KOPT-K1 (cell line): ENCODE data around the gene FXYD7.
"Not testable (repeated sequence)": the region's sequence is repeated elsewhere in the genome, so short reads cannot be mapped to it uniquely, and the experiment has no call there.

Source experiments
- H3K27ac ChIP-seq: fragments of 200-600 bp; sonication (generic); 2 replicates; pipeline ENCODE4 v1.5.1; 2016; ENCODE audit warnings: antibody characterized with exemption, mild to moderate bottlenecking, low read depth, low read length; ENCODE audit not compliant: poor library complexity, severe bottlenecking
- H3K36me3 ChIP-seq: fragments of 200-600 bp; sonication (generic); 2 replicates; pipeline ENCODE4 v1.5.1; 2017; ENCODE audit warnings: antibody characterized with exemption, mild to moderate bottlenecking, low read length, moderate library complexity; ENCODE audit not compliant: insufficient read depth
- H3K9me3 ChIP-seq: fragments of 200-600 bp; sonication (generic); 2 replicates; pipeline ENCODE4 v1.5.1; 2017; ENCODE audit warnings: antibody characterized with exemption, low read length, mild to moderate bottlenecking; ENCODE audit not compliant: insufficient read depth, poor library complexity, severe bottlenecking

FXYD7 gene

DNA sequence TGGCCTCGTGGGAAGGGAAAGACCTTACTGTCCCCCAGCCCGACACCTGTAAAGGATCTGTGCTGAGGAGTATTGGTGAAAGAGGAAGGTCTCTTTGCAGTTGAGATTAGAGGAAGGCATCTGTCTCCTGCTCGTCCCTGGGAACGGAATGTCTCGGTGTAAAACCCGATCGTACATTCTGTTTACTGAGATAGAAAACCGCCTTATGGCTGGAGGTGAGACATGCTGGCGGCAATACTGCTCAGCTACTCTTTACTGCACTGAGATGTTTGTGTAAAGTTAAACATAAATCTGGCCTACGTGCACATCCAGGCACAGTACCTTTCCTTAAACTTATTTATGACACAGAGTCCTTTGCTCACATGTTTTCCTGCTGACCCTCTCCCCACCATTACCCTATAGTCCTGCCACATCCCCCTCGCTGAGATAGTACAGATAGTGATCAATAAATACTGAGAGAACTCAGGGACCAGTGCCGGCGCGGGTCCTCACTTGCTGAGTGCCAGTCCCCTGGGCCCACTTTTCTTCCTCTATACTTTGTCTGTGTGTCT, 13.3 kb upstream of the FXYD7 start:
- not testable (repeated sequence) for H3K27ac ChIP-seq, H3K36me3 ChIP-seq, H3K9me3 ChIP-seq

- H3K9me3 ChIP-seq: no peaks in the 10 kb centered on the region
- H3K27ac ChIP-seq: no peak overlapping the region
- H3K36me3 ChIP-seq: no peaks in the 10 kb centered on the region
Observed at GRCh38 chr19:35130761-35131720, 12.0 kb upstream of the FXYD7 start.

DNA sequence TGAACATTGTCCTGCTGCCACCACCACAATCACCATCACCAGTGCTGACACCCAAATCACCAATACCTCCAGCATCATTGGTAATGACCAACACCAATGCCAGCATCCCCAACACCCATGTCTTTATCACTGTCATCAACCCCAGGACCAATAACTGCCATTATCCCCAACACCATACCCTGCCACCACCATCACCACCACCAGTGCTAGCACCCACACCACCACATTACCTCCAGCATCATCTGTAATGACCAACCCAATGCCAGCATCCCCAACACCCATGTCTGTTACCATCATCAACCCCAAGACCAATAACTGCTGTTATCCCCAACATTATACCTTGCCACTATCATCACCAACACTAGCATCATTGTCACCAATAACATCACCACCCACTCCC, 10.8 kb upstream of the FXYD7 start:
- H3K36me3 ChIP-seq: no peaks in the 10 kb centered on the region
- no peaks in the 10 kb centered on the region for H3K9me3 ChIP-seq
- H3K27ac ChIP-seq: no peak overlapping the region

GRCh38 chr19:35133826-35134225, 9.2 kb upstream of the FXYD7 start:
- no peak overlapping the region for H3K27ac ChIP-seq
- no peaks in the 10 kb centered on the region for H3K36me3 ChIP-seq
- H3K9me3 ChIP-seq: no peaks in the 10 kb centered on the region

GRCh38 chr19:35134601-35135242, 8.3 kb upstream of the FXYD7 start, which contains the start of gene LGI4:
Gene LGI4 (minus strand): TSS chr19:35135059. CDS start chr19:35134680, 379 bp downstream.
- H3K27ac ChIP-seq: no peak within 1 kb of the TSS
- no peaks in the 10 kb centered on the region for H3K9me3 ChIP-seq
- H3K36me3 ChIP-seq: no peaks in the 10 kb centered on the region

DNA sequence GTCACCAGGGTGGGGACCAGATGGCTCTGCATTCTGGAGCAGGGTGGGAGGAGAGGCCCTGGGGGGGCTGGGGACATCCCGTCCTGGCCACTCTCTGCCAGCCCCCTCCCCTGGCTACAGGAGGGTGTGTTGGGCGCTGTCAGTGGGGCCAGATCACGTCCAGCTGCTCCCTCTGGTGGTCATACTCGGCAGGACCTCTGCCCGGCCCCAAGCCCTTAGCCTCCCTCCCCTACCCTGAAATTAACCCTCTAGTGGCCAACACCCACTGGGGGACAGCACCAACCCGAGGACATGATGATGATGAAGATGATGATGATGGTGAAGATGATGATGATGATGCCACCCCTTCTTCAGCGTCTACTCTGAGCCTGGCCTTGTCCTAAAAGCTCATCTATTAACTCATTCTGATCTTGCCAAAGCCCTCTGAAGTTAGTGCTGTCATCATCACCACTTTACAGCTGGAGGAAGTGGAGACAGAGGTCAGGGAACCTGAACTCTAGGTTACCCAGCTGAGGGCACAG, 7.6 kb upstream of the FXYD7 start:
- no peaks in the 10 kb centered on the region for H3K9me3 ChIP-seq
- H3K27ac ChIP-seq: no peak overlapping the region
- no peaks in the 10 kb centered on the region for H3K36me3 ChIP-seq

- no peak overlapping the region for H3K27ac ChIP-seq
- H3K36me3 ChIP-seq: no peaks in the 10 kb centered on the region
- H3K9me3 ChIP-seq: no peaks in the 10 kb centered on the region
Observed at GRCh38 chr19:35136231-35136630, 6.8 kb upstream of the FXYD7 start.

DNA sequence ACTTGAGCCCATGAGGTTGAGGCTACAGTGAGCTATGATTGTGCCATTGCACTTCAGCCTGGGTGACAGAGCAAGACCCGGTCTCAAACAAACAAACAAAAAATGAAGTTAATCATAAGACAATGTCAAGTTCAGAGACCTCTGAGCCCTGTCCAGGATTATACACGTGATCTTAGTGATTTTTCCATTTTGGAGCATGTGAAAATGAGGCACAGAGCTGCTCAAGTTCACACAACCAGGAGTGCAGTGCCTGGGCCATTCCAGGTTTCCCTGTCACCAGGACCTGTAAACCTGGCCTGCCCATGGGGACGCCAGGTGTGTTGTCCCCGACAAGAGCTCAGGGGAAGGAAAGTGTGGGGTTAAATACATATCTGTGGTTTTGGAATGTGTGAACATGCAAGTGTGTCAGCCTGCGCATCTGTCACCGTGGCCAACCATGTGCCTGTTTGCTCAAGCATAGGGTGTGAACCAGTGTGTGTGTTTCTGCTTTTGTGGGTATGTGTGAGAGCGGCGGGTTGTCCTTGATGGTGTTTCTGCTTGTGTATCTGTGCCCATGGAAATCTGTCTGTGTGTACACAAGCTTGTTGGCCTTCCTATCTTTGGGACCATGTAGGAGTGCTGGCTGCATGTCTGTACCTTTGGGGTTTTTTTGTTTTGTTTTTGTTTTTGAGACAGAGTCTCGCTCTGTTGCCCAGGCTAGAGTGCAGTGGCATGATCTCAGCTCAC, 5.9 kb upstream of the FXYD7 start:
- Histone ChIP-seq H3K9me3 (no peaks in the 10 kb centered on the region), H3K27ac (no peak overlapping the region), H3K36me3 (no peaks in the 10 kb centered on the region)

DNA sequence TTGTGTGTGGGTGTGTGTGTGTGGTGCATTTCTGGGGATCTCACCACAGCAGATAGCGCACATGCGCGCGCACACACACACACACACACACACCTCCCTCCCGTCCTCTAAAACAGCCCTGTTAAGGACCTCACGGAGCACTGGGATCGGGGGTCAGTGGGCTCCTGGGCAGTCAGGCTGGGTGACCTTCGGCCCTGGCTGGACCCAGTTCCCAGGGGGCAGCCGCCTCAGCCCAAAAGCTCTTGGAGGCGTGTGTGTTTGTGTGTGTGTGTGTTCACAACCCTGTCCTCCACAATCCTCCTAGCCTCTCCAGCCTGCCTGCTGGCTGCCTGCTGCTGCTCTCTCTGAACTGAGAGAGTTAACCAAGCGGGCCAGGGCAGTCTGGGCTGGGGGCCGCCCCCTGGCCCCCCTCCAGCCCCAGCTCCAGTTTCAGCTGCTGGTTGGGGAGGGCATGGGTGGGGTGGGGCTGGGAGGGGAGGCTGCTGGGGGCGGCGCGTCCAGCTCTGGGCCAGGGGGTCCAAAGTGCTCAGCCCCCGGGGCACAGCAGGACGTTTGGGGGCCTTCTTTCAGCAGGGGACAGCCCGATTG, 4.7 kb upstream of the FXYD7 start, which contains the start of gene FXYD1:
Gene FXYD1, plus strand, starts transcription at position 520 of the 588 bp plus-strand sequence. CDS start 1,256 bp downstream, outside the sequence.
- Histone ChIP-seq H3K27ac (no peak within 1 kb of the TSS), H3K9me3 (no peaks in the 10 kb centered on the region), H3K36me3 (no peaks in the 10 kb centered on the region)

GRCh38 chr19:35140207-35140961, 2.7 kb upstream of the FXYD7 start:
- Histone ChIP-seq H3K27ac (no peak overlapping the region), H3K36me3 (no peaks in the 10 kb centered on the region), H3K9me3 (no peaks in the 10 kb centered on the region)

DNA sequence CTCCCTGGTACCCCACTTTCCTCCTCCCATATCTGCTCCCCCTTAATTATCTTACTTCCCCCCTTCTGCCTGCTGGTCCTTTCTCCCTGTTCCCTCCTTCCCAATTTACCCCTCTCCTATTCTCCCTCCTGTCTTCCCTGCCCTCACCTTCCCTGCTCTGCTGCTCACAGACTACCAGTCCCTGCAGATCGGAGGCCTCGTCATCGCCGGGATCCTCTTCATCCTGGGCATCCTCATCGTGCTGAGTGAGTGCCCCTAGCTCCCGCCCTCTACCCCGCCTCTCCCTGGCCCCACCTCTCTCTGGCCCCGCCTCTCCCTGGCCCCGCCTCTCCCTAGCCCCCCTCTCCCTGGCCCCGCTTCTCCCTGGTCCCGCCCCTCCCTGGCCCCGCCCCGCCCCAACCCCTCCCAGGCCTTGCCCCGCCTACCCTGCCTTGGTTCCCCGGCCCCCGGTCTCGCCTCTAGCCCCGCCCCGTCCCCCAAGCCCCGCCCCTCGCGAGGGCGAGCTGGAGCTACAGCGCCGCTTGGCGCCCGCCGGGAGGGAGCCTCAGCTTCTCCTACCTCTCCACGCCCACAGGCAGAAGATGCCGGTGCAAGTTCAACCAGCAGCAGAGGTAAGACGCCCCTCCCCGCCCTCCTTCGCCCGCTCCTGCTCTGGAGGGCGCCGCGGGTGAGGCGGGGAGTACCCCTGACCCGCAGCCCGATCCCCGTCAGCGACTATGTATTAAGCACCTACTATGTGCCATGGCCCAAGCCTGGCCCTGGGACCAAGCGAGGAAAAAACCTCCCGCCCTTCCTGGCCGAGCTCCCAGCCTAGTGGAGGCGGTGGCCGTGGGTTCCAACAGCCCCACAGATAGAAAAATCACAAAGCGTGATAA, 1.9 kb upstream of the FXYD7 start:
- no peak overlapping the region for H3K27ac ChIP-seq
- no peaks in the 10 kb centered on the region for H3K36me3 ChIP-seq
- H3K9me3 ChIP-seq: no peaks in the 10 kb centered on the region

GRCh38 chr19:35141837-35142605, 1.0 kb upstream of the FXYD7 start:
- H3K36me3 ChIP-seq: no peaks in the 10 kb centered on the region
- no peak overlapping the region for H3K27ac ChIP-seq
- H3K9me3 ChIP-seq: no peaks in the 10 kb centered on the region
